Neuron (in vitro differentiated cells): Measurements from ENCODE around the gene CCDC59.
"Not testable (repeated sequence)": the region's sequence is repeated elsewhere in the genome, so short reads cannot be mapped to it uniquely, and the experiment has no call there.

Experiments used
- H2AFZ ChIP-seq: one replicate; pipeline ENCODE4 v1.6.1; 2013; ENCODE audit warnings: low read depth, mild to moderate bottlenecking, inconsistent platforms, low read length, moderate library complexity
- H3K27me3 ChIP-seq: one replicate; pipeline ENCODE4 v1.6.1; 2013; ENCODE audit warnings: low read length; ENCODE audit not compliant: insufficient read depth
- H3K36me3 ChIP-seq: one replicate; pipeline ENCODE4 v1.6.1; 2013; ENCODE audit warnings: low read length; ENCODE audit not compliant: insufficient read depth
- H3K4me1 ChIP-seq: one replicate; pipeline ENCODE4 v1.6.1; 2013; ENCODE audit warnings: low read length; ENCODE audit not compliant: insufficient read depth
- H3K4me3 ChIP-seq: 2 replicates; pipeline ENCODE4 v1.5.1; 2013; ENCODE audit warnings: mild to moderate bottlenecking, low read length, moderate library complexity
- H3K9me3 ChIP-seq: one replicate; pipeline ENCODE4 v1.6.1; 2013; ENCODE audit warnings: low read length

The CCDC59 gene, protein sequence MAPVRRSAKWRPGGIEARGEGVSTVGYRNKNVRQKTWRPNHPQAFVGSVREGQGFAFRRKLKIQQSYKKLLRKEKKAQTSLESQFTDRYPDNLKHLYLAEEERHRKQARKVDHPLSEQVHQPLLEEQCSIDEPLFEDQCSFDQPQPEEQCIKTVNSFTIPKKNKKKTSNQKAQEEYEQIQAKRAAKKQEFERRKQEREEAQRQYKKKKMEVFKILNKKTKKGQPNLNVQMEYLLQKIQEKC

GRCh38 chr12:82358200-82359114 is at the start of gene CCDC59, which contains the start of gene METTL25:
CCDC59 (minus strand) TSS chr12:82358387; CDS start chr12:82358376, 11 bp downstream.
METTL25 (plus strand) TSS chr12:82358529; CDS start chr12:82358566, 37 bp downstream.
- peaks cover 19% of the 10 kb centered on the region for H3K4me1 ChIP-seq
- peak within 1 kb of the TSS; percentile 69 for H3K4me3 ChIP-seq
- H3K27me3 ChIP-seq = no peaks in the 10 kb centered on the region
- peak within 1 kb of the TSS; percentile 56 for H2AFZ ChIP-seq
- H3K9me3 ChIP-seq = no peaks in the 10 kb centered on the region
- H3K36me3 ChIP-seq = peaks cover 30% of the 10 kb centered on the region

DNA sequence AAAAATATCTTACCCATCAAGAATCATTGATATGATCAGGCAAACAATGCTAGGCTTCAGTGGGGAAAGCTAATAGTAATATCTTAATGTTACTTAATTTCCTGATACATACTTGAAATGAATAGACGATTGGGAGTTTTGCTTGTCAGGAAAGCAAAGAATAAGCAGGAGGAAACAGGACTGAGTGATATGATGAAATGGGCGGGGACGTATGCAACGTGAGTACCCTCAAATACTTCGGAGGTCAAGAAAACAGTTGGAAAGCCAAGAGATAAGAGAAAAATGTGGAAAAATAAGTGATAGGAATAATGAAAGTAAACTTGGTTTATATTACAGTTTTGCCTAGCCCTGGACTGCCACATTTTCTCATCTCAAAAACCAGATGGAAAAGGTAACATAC is 49.3 kb upstream of the CCDC59 start:
- H3K36me3 ChIP-seq = no peaks in the 10 kb centered on the region
- no peaks in the 10 kb centered on the region for H3K9me3 ChIP-seq
- no peak overlapping the region for H3K4me3 ChIP-seq
- H3K4me1 ChIP-seq = no peaks in the 10 kb centered on the region
- no peak overlapping the region for H2AFZ ChIP-seq
- H3K27me3 ChIP-seq = no peaks in the 10 kb centered on the region

- Histone ChIP-seq H2AFZ (no peak overlapping the region), H3K4me3 (no peak overlapping the region), H3K27me3 (no peaks in the 10 kb centered on the region), H3K9me3 (no peaks in the 10 kb centered on the region), H3K36me3 (no peaks in the 10 kb centered on the region), H3K4me1 (no peaks in the 10 kb centered on the region)
Measured at GRCh38 chr12:82406651-82407050, 48.5 kb upstream of the CCDC59 start.

GRCh38 chr12:82400819-82401218 is 42.6 kb upstream of the CCDC59 start:
- H2AFZ ChIP-seq = no peak overlapping the region
- H3K27me3 ChIP-seq = no peaks in the 10 kb centered on the region
- H3K9me3 ChIP-seq = no peaks in the 10 kb centered on the region
- no peak overlapping the region for H3K4me3 ChIP-seq
- no peaks in the 10 kb centered on the region for H3K4me1 ChIP-seq
- H3K36me3 ChIP-seq = no peaks in the 10 kb centered on the region

- Histone ChIP-seq H3K9me3 (no peaks in the 10 kb centered on the region), H2AFZ (no peak overlapping the region), H3K36me3 (no peaks in the 10 kb centered on the region), H3K27me3 (no peaks in the 10 kb centered on the region), H3K4me3 (no peak overlapping the region), H3K4me1 (no peaks in the 10 kb centered on the region)
Measured at GRCh38 chr12:82398879-82399278, 40.7 kb upstream of the CCDC59 start.

DNA sequence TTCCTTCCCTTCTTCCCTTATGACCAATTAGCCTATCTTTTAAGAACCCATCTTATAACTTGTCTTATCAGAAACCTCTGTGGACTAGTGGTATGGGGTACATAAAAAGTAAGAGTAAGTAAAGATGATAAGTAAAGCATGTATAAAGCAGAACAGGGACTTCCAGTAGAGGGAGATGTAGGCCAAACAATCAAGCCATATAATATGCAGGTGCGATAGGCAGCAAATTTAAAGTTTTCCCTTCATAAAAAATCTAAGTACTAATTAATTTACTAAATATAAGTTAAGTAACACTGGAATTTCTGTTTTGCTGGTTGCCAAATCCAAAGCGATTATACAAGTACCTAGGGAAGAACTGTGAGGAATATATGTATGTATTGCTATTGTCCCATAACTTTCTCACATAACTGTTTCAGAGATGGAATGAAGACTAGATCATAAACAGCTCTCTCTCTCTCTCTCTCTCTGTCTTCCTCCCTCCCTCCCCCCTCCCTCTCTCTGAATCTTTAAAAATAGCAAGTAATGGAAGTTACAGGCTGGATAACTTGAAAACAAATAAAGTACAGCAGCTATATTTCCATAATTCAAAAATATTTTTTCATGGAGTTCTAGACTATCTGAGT is 25.9 kb upstream of the CCDC59 start:
- Histone ChIP-seq H3K4me3 (no peak overlapping the region), H3K4me1 (no peaks in the 10 kb centered on the region), H3K27me3 (no peaks in the 10 kb centered on the region), H3K36me3 (no peaks in the 10 kb centered on the region), H3K9me3 (no peaks in the 10 kb centered on the region), H2AFZ (no peak overlapping the region)

- Histone ChIP-seq H3K9me3 (no peaks in the 10 kb centered on the region), H3K27me3 (no peaks in the 10 kb centered on the region), H3K36me3 (no peaks in the 10 kb centered on the region), H3K4me1 (no peaks in the 10 kb centered on the region), H3K4me3 (no peak overlapping the region), H2AFZ (no peak overlapping the region)
Measured at GRCh38 chr12:82378997-82379396, 20.8 kb upstream of the CCDC59 start.

GRCh38 chr12:82375201-82375600 is 17.0 kb upstream of the CCDC59 start:
- Histone ChIP-seq H2AFZ (no peak overlapping the region), H3K27me3 (no peaks in the 10 kb centered on the region), H3K4me1 (no peaks in the 10 kb centered on the region), H3K9me3 (no peaks in the 10 kb centered on the region), H3K36me3 (no peaks in the 10 kb centered on the region), H3K4me3 (no peak overlapping the region)

GRCh38 chr12:82366197-82366596 is 8.0 kb upstream of the CCDC59 start:
- Histone ChIP-seq H3K27me3 (no peaks in the 10 kb centered on the region), H3K36me3 (no peaks in the 10 kb centered on the region), H2AFZ (no peak overlapping the region), H3K9me3 (no peaks in the 10 kb centered on the region), H3K4me3 (no peak overlapping the region), H3K4me1 (no peaks in the 10 kb centered on the region)

DNA sequence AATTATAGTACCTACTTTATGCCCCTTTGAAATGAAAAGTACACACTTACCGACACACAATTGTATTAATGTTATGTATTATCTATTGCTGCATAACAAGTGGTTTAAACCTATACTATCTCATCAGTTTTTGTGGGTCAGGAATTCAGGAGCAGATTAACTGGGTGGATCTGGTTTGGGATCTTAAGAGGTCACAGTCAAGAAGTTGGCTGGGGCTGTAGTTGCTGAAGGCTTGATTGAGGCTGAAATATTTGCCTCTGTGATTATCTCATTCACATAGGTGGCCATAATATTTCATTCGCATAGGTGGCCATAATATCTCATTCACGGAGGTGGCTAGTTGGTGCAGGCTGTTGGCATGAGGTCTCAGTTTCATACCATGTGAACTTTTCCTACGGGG is 5.8 kb upstream of the CCDC59 start:
- Histone ChIP-seq H3K4me1 (peaks cover 7% of the 10 kb centered on the region), H3K27me3 (no peaks in the 10 kb centered on the region), H3K4me3 (no peak overlapping the region), H3K36me3 (no peaks in the 10 kb centered on the region), H3K9me3 (no peaks in the 10 kb centered on the region), H2AFZ (no peak overlapping the region)

- peaks cover 15% of the 10 kb centered on the region for H3K4me1 ChIP-seq
- H3K27me3 ChIP-seq = no peaks in the 10 kb centered on the region
- H3K4me3 ChIP-seq = no peak overlapping the region
- H3K9me3 ChIP-seq = no peaks in the 10 kb centered on the region
- peaks cover 1% of the 10 kb centered on the region for H3K36me3 ChIP-seq
- H2AFZ ChIP-seq = no peak overlapping the region
Measured at GRCh38 chr12:82361461-82361915, 3.3 kb upstream of the CCDC59 start.

- H3K4me3 ChIP-seq, H2AFZ ChIP-seq: not testable (repeated sequence)
- H3K4me1 ChIP-seq = peaks cover 19% of the 10 kb centered on the region
Measured at GRCh38 chr12:82360834-82361233, 2.6 kb upstream of the CCDC59 start.

DNA sequence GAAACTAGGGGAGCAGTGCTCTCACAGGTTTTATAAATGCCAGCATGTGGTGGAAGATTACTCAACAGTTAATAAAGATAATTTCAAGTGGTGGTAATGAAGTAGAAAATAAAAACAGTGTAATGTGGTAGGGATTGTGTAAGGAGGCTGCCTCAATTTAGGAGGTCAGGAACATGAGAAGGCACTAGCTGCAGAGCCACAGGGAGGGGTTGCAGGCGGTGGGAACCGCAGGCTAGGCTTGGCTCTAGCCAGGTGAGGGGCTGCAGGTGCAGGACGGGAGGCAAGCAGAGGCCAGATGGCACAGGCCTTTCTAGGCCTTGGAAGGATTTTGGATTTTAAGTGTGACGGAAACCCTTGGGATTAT is 910 bp upstream of the CCDC59 start:
- H3K36me3 ChIP-seq = peaks cover 24% of the 10 kb centered on the region
- H3K4me3 ChIP-seq = peak overlapping the region; percentile 69
- H3K4me1 ChIP-seq = peaks cover 19% of the 10 kb centered on the region
- no peaks in the 10 kb centered on the region for H3K9me3 ChIP-seq
- H2AFZ ChIP-seq = peak overlapping the region; percentile 56
- no peaks in the 10 kb centered on the region for H3K27me3 ChIP-seq

More at GRCh38 chr12:82360834-82361233, 2.6 kb upstream of the CCDC59 start:
- H3K9me3 ChIP-seq, H3K27me3 ChIP-seq, H3K36me3 ChIP-seq: not testable (repeated sequence)
